C1 segment of cervical spinal cord (tissue), 14 donors: ENCODE results near the gene TRAPPC8.
"Not testable (repeated sequence)": the region's sequence is repeated elsewhere in the genome, so short reads cannot be mapped to it uniquely, and the experiment has no call there.

Experiments used
- DNase-seq, 14 donors: peaks; one replicate each; lab custom pipeline; 2025; lab: John Stamatoyannopoulos, UW

TRAPPC8 gene

DNA sequence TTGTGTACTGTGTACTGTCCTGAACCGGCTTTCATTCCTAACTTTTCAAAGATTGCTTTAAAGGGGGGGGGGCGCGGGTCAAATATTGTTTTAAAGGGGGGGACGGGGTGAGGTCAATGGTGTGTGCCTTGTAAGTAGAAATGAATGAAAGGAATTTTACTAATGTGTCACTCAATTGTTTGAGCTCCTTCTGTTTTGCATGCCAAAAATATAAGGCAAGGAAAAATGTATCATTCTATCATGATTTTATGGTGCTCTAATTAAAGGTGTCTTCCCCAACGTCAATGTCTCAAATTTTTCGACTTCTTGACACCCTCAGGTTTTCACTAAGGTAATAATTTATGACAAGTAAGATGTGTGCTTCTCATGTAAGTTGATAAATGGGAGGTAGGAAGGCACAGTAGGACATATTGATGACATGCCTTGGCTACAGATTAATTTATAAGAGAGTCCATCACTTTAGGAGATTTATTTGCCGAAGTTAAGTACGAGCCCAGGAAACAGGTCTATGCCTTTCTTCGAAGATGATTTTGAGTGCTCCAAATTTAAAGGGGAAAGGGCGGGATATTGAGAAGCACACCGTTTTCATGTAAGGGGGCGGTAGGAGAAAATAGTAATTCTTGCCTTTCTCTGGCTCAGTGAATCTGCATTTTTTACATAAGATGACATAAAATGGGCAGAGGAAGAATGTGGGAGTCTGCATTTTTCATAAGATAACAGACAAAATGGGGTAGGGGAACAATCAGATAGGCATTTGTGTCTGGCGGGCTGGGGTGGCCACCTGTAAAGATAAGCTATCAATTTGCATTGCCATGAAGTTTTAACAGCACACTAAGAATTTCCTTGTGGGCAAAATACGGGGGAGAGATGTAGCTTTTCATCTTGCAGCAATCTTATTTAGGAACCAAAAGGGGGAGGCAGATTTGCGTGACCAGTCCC, 1.2 kb upstream of the TRAPPC8 start:
- peak in 2 of 14 donors; percentile 9 to 41 for DNase-seq

DNA sequence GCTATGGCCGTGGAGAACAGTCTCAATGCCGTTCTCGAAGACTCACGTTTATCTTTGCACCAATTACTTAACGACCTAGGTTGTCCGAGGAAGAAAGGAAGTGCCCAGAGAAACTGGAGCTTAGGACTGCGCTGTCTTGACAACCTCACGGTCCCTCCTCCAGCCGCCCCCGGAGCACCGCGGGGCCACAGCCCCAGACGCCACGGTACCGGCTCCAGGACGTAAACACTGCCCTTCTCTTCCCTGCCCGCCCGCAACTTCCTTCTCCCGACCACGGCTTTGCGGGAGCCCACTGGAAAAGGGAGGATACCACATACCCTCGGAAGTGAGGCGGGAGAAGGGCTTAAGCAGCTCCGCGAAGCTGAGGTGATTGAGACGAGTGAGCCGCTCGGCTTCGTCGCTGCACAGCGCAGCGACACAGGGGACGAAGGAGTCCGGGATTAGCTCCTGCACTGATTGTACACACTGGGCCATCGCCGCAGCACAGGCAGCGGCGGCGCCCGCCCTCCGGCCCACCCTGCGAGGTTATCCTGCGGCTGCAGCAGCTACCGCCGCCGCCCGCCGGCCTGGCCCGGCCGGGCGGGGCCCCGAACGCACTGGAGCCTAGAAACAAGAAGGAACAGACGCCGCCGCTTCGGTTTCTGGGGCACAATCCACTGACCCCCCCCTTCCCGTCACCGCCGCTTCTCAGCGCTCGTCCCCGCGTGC, 483 bp downstream of the TRAPPC8 start:
- peak in 9 of 14 donors; percentile 29 to 75 (median 64) for DNase-seq

DNA sequence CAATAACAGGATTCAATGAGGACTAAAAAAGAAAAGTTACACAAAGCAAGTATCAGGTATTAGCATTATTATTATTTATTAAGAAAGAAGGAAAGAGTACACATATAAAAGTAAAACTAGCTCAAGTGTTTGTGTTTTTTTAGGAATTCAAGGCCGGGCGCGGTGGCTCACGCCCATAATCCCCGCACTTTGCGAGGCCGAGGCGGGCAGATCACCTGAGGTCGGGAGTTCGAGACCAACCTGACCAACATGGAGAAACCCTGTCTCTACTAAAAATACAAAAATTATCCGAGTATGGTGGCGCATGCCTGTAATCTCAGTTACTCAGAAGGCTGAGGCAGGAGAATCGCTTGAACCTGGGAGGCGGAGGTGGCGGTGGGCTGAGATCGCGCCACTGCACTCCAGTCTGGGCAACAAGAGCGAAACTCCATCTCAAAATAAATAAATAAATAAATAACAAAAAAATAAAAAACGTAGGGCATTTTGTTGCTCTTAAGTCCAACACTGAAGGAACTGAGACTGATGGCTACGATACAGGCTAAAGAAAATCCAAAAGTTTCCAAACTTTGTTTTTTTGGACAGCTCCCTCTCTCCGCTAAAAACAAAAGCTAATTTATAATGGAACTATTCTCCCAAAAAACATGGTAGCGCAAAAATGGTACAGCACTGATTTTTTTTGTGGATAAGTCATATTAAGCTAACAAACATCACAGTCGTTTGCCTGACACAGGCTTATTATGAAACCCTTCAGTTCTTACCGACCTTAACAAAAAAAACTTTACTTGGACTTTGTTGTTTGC, 1.7 kb downstream of the TRAPPC8 start:
- no peak for DNase-seq

DNA sequence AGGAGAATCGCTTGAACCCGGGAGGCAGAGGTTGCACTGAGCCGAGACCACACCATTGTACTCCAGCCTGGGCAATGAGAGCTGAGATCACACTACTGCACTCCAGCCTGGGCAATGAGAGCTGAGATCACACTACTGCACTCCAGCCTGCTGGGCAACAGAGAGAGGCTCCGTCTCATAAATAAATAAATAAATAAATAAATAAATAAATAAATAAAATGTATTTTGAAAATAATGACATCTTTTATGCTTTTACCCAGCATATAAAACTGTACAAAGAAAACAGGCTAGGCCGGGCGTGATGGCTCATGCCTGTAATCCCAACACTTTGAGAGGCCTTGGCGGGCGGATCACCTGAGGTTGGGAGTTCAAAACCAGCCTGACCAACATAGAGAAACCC, 8.2 kb downstream of the TRAPPC8 start:
- not testable (repeated sequence) for DNase-seq

DNA sequence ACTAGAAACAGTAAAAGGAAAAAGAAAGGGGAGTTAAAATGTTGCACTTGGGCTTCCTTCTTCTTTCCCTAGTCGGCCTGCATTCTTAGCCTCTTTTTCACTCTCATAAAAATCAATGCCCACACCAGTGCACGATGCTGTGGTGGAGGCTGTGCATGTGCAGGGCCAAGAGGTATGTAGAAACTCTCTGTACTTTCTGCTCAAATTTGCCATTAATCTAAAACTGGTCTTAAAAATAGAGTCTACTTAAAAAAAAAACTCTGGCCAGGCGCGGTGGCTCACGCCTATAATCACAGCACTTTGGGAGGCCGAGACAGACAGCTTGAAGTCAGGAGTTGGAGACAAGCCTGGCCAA, 11.1 kb downstream of the TRAPPC8 start:
- DNase-seq = no peak

DNA sequence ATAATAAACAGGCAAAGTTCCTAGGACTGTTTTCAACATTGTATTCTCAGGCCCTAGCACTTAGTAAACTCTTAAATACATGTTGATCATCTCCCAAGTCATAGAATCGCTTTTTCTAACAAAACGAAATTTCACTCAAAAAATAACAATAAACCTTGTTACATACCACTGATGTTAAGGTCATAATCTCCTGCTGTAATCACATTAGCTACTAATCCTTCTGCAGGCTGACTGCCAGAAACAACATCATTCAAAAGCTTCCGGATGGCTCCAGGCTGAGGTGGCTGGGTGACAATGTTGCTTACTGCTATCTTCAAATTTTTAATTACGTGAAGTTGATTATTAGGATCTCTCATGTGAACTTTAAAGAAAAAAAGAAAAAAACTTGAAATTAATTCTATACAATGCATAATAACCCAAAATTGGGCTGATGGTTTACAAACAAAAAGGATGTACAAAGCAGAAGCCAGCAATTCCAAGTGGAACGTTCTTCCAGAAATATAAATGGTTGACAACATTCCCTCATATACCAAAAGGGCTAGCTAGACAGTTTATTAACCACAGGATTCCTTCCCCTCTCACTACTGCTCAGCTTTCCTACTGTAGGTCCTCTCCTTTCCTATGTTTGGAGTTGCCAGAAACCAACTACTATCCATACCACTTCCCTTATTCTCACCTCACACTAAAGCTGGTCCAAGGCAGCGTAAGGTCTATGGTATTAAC, 11.6 kb downstream of the TRAPPC8 start:
- DNase-seq = peak in 1 of 14 donors; percentile 32

DNA sequence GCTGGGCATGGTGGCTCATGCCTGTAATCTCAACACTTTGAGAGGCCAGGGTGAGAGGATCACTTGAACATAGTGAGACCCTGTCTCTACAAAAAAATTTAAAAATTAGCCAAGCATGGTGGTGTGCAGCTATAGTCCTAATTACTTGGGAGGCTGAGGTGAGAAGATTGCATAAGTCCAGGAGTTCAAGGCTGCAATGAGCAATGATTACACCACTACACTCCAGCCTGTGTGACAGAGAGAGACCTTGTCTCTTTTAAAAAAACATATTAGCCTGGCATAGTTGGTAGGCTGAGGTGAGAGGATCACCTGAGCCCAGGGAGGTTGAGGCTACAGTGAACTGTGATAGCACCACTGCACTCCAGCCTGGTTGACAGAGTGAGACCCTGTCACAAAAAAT, 13.7 kb downstream of the TRAPPC8 start:
- DNase-seq = no peak

DNA sequence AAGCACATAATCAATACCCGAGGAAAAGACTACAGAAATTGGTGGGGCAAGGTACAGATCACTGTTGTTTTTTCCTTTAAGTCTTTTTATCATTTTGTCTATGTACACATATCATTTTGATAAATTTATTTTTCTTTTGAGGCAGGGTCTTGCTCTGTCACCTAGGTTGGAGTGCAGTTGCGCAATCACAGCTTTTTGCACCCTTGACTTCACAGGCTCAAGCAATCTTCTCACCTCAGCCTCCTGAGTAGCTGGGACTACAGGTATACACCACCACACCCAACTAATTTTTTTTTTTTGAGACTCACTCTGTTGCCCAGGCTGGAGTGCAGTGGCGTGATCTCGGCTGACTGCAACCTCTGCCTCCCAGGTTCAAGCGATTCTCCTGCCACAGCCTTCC, 15.9 kb downstream of the TRAPPC8 start:
- not testable (repeated sequence) for DNase-seq

DNA sequence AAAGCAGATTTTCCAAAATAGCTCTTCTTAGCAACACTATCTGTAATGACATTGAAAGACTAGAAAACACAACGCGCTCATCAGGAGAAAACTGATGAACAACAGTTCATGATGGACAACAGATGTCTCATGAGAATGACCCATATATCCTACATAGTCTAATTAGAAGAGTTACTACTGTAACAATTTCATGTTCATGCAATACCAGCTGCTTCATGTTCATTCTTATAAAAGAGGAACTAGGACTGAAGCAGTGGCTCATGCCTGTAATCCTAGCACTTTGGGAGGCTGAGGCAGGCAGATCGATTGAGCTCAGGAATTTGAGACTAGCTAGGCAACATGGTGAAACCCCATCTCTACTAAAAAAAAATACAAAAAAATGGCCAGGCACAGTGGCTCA, 22.7 kb downstream of the TRAPPC8 start:
- DNase-seq = no peak

DNA sequence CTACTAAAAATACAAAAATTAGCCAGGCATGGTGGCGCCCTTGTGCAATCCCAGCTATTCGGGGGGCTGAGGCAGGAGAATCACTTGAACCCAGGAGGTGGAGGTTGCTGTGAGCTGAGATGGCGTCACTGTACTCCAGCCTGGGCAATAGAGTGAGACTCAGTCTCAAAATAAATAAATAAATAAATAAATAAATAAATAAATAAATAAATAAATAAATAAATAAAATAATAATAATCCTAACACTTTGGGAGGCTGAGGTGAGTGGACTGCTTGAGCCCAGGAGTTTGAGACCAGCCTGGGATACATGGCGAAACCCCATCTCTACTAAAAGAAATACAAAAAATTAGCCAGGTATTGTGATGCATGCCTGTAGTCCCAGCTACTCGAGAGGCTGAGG, 23.6 kb downstream of the TRAPPC8 start:
- not testable (repeated sequence) for DNase-seq

DNA sequence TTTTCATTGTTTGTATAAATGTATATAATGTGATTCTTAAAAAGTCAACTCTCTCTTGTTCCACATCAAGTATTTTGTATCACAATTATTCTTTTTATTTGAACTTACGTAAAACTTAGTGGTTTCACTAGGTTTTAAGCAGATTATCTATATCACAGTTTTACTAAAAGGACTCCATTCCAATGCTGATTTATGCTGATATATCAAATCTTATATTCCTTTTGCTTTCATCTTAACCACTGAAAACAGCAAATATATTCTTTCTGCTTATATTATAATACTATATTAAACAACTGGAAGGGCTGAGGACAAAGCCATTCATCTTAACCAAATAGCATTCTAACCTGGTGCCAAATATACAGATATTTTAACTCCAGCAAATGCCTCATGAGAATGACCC, 24.2 kb downstream of the TRAPPC8 start:
- no peak for DNase-seq

DNA sequence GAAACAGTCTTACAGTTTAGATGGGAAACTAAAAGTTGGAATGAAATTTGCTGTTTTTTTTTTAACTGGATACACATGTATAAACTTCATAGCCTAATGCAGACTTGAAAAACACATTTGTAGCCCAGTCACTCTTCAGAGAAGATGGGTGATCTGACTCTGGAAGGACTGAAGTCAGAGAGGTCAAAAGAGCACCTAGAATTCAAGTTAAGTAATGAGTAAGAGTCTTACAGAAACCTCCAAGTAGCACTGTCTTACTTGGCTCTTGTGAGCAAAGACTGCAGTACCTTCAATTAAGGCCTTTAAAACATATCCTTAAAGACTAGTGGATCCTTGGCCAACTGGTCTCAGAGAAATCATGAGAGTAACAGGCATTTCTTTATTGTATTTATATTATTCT, 41.9 kb downstream of the TRAPPC8 start:
- no peak for DNase-seq

DNA sequence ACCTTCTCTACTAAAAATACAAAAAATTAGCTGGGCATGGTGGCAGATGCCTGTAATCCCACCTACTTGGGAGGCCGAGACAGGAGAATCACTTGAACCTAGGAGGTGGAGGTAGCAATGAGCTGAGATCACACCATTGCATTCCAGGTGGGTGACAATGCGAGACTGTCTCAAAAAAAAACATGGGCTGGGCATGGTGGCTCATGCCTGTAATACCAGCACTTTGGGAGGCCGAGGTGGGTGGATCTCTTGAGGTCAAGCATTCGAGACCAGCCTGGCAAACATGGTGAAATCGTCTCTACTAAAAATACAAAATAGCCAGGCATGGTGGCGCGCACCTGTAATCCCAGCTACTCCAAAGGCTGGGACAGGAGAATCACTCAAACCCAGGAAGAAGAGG, 43.2 kb downstream of the TRAPPC8 start:
- DNase-seq = not testable (repeated sequence)

DNA sequence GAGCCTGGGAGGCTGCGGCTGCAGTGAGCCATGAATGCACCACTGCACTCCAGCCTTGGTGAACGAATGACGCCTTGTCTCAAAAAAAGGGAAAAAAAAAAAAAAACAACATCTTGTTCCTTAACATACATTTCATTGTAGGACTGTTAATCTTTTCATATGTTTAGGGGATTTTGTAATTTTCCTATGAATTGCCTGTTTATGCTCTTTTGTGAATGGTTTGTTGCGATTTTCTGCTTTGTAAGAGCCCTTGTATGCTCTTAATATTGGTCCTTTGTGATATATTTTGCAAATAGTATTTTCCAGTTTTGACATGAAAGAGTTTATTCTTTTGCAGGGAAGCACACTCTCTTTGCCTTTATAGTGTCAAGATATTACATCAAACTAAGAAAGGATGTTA, 50.0 kb downstream of the TRAPPC8 start:
- DNase-seq = no peak

DNA sequence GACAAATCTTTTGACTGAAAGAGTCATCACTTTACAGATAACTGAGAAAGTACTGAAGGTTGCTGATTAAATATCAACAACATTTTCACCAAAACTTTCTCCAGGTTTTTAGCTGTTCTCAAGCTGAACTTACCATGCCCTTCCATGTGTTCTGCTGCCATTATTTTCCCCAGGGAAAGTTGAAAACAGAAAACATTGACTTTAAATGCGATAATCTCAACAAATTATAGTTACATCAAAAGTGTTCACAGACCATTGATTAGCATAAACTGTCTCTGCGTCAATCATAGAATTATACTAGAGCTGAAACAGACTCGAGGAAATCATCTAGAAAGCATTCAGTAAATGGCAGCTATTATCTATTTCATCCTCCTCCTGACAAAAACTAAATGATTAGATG, 51.4 kb downstream of the TRAPPC8 start:
- no peak for DNase-seq

DNA sequence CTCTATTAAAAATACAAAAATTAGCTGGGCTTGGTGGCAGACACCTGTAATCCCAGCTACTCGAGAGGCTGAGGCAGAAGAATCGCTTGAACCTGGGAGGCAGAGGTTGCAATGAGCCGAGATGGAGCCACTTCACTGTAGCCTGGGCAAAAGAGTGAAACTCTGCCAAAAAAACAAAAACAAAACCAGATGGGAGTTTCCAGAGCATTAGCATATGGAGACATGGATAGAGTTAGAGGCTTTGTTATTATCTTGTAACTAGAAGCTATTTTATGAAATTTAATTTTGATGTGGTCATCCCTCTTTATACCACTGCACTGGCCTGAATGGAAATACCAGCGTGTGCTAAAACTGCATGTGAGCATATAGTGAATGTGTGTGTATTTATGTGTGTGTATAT, 58.9 kb downstream of the TRAPPC8 start:
- DNase-seq = no peak

DNA sequence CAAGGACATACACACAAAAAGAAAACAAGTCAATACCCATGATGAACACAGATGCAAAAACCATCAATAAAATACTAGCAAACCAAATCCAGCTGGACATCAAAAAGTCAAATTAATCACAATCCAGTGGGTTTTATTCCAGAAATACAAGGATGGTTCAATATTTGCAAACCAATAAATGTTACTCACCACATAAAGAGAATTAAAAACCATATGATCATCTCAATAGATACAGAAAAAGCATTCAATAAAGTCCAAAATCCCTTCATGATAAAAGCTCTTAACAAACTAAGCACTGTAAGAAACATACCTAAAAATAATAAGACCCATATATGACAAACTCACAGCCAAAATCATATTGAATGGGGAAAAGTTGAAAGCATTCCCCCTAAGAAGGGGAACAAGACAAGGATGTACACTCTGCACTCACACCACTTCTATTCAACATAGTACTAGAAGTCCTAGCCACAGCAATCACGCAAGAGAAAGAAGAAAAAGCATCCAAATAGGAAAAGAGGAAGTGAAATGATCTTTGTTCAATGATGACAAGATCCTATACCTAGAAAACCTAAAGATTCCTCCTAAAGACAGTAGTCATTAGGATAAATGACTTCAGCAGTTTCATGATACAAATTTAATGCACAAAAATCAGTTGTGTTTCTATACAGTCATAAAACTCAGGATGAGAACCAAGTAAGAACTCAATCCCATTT, 62.6 kb downstream of the TRAPPC8 start:
- no peak for DNase-seq

DNA sequence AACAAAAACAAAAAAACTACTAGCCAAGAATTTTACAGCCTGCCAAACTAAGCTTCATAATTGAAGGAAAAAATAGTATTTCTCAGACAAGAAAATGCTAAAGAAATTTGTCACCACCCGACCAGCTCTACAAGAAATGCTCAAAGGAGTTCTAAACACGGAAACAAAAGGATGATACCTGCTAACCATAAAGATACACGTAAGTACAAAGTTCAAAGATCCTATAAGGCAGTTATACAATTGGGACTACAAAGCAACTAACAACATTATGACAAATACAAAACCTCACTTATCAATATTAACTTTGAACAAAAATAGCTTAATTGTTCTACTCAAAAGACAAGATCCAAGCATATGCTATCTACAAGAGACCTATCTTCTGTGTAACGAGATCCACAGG, 64.6 kb downstream of the TRAPPC8 start:
- DNase-seq = no peak

DNA sequence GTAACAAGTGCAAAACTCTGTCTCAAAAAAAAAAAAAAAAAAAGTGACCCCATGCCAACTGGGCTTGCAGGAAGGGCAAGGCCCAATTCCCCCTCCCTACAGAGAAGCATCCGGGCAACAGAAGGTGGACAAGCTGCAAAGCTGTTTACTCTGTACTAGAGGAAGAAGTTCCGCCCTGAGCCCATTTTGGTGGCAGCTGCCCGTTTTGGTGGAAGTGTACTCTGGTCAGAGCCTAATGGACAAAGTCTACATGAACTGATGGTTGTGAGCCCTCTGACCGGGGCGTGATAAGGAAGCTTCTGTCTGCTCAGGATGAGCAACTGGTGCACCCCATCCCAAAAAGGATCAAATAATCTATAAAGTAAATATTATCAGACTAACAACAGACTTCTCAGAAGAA, 65.0 kb downstream of the TRAPPC8 start:
- DNase-seq = no peak

DNA sequence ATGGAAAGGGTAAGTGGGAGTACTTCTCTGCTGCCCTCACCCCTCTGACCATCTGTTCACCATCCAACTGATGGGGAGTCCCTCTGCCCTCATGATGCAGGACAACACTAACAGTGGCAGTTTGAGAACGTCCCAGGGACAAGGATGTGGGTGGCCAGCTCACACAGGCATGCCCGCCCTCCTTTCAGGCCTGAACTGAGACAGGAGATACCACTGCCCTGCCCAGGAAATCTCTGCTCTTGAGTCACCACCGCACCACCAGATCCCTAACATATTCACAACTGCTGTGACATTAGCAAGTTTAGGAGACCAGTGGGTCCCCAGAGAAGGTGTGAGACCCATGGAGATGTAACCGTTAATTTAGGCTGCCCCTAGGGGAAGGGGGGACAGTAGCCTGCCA, 66.2 kb downstream of the TRAPPC8 start:
- DNase-seq = no peak

DNA sequence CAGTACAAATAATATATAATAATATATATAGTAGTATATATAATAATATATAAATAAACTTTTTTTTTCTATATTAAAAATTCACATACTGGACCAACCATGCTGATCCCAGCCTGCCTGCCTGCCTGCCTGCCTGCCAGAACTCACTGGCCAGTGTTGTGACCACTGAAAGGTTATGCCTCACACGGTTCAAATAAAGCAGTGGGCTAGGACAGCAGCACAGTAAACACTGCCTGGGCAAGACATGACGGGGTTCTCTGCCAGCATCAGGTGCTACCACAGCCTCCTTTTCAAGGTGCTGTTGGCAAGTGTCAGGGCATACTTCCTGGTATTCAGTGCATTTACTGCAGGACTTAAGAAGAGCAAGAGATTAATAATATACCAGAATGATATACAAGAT, 67.6 kb downstream of the TRAPPC8 start:
- DNase-seq = no peak
